HS-5 (cell line): ENCODE data around the gene SLC9A9.
"Not testable (repeated sequence)": the region's sequence is repeated elsewhere in the genome, so short reads cannot be mapped to it uniquely, and the experiment has no call there.

Source experiments
- DNase-seq: peaks from one replicate; pipeline ENCODE4 v3.0.0-alpha.2; 2012; ENCODE audit warnings: low read depth

Gene SLC9A9

GRCh38 chr3:143847787-143848631 lies at the start of gene SLC9A9:
SLC9A9 (minus strand) TSS chr3:143848468; CDS start chr3:143848322, 146 bp downstream.
- DNase-seq = peak; percentile 61

- peak; percentile 77 for DNase-seq
Measured at GRCh38 chr3:143897576-143898295, 49.5 kb upstream of the SLC9A9 start.

GRCh38 chr3:143896486-143896885 lies 48.2 kb upstream of the SLC9A9 start:
- no peak for DNase-seq

GRCh38 chr3:143895805-143896204 lies 47.5 kb upstream of the SLC9A9 start:
- DNase-seq = peak; percentile 20

- DNase-seq = no peak
Measured at GRCh38 chr3:143888846-143889245, 40.6 kb upstream of the SLC9A9 start.

GRCh38 chr3:143888166-143888565 lies 39.9 kb upstream of the SLC9A9 start:
- DNase-seq = no peak

GRCh38 chr3:143885780-143886427 lies 37.6 kb upstream of the SLC9A9 start:
- DNase-seq = peak; percentile 18

- no peak for DNase-seq
Measured at GRCh38 chr3:143884861-143885260, 36.6 kb upstream of the SLC9A9 start.

- DNase-seq = no peak
Measured at GRCh38 chr3:143883151-143883550, 34.9 kb upstream of the SLC9A9 start.

GRCh38 chr3:143881095-143881494 lies 32.8 kb upstream of the SLC9A9 start:
- DNase-seq = no peak

GRCh38 chr3:143875546-143875945 lies 27.3 kb upstream of the SLC9A9 start:
- no peak for DNase-seq

- not testable (repeated sequence) for DNase-seq
Measured at GRCh38 chr3:143873553-143873952, 25.3 kb upstream of the SLC9A9 start.

- no peak for DNase-seq
Measured at GRCh38 chr3:143865302-143865701, 17.0 kb upstream of the SLC9A9 start.

GRCh38 chr3:143859465-143860203 lies 11.4 kb upstream of the SLC9A9 start:
- no peak for DNase-seq

- DNase-seq = no peak
Measured at GRCh38 chr3:143856252-143856970, 8.1 kb upstream of the SLC9A9 start.

- no peak for DNase-seq
Measured at GRCh38 chr3:143855183-143855582, 6.9 kb upstream of the SLC9A9 start.

GRCh38 chr3:143851331-143852017 lies 3.2 kb upstream of the SLC9A9 start:
- no peak for DNase-seq

- no peak for DNase-seq
Measured at GRCh38 chr3:143850877-143851276, 2.6 kb upstream of the SLC9A9 start.

GRCh38 chr3:143849854-143850549 lies 1.7 kb upstream of the SLC9A9 start:
- DNase-seq = peak; percentile 79

GRCh38 chr3:143848704-143849103 lies 436 bp upstream of the SLC9A9 start:
- DNase-seq = no peak
